Rectal smooth muscle tissue (tissue), 1 donor: ENCODE results near the gene TMEM119.
A peak's percentile ranks its signal among the peaks of the same experiment; 100 is the strongest.
"Not testable (repeated sequence)": the region's sequence is repeated elsewhere in the genome, so short reads cannot be mapped to it uniquely, and the experiment has no call there.

Experiments
- H3K27ac ChIP-seq: one replicate; pipeline ENCODE4 v1.7.0; 2013; ENCODE audit warnings: low read depth, low read length, inconsistent platforms
- H3K27me3 ChIP-seq: one replicate; pipeline ENCODE4 v1.7.0; 2013; ENCODE audit warnings: low read length; ENCODE audit not compliant: control insufficient read depth, insufficient read depth
- H3K36me3 ChIP-seq: one replicate; pipeline ENCODE4 v1.7.0; 2013; ENCODE audit warnings: low read length; ENCODE audit not compliant: control insufficient read depth, insufficient read depth
- H3K4me1 ChIP-seq: one replicate; pipeline ENCODE4 v1.7.0; 2013; ENCODE audit warnings: low read length; ENCODE audit not compliant: control insufficient read depth, insufficient read depth
- H3K4me3 ChIP-seq: one replicate; pipeline ENCODE4 v1.7.0; 2013; ENCODE audit warnings: low read length
- H3K9ac ChIP-seq: one replicate; pipeline ENCODE4 v1.7.0; 2013; ENCODE audit warnings: low read length

TMEM119 gene

GRCh38 chr12:108599948-108600701, 2.2 kb upstream of the TMEM119 start:
- no peaks in the 10 kb centered on the region for H3K36me3 ChIP-seq
- no peak overlapping the region for H3K9ac ChIP-seq
- H3K4me3 ChIP-seq, result no peak overlapping the region
- no peaks in the 10 kb centered on the region for H3K4me1 ChIP-seq
- no peak overlapping the region for H3K27ac ChIP-seq
- H3K27me3 ChIP-seq, result no peaks in the 10 kb centered on the region

- no peaks in the 10 kb centered on the region for H3K27me3 ChIP-seq
- no peak overlapping the region for H3K9ac ChIP-seq
Observed at GRCh38 chr12:108599541-108599940, 1.7 kb upstream of the TMEM119 start.

GRCh38 chr12:108598553-108599250, 818 bp upstream of the TMEM119 start:
- Histone ChIP-seq H3K4me3 (no peak overlapping the region), H3K27me3 (no peaks in the 10 kb centered on the region), H3K4me1 (no peaks in the 10 kb centered on the region), H3K9ac (no peak overlapping the region), H3K27ac (no peak overlapping the region), H3K36me3 (no peaks in the 10 kb centered on the region)

More at GRCh38 chr12:108599541-108599940, 1.7 kb upstream of the TMEM119 start:
- H3K27ac ChIP-seq, result no peak overlapping the region
- no peaks in the 10 kb centered on the region for H3K36me3 ChIP-seq
- no peaks in the 10 kb centered on the region for H3K4me1 ChIP-seq
- no peak overlapping the region for H3K4me3 ChIP-seq

GRCh38 chr12:108596854-108597558, 878 bp downstream of the TMEM119 start:
- no peaks in the 10 kb centered on the region for H3K36me3 ChIP-seq
- H3K27ac ChIP-seq, result no peak overlapping the region
- H3K9ac ChIP-seq, result no peak overlapping the region
- no peaks in the 10 kb centered on the region for H3K4me1 ChIP-seq
- H3K4me3 ChIP-seq, result peak overlapping the region; percentile 54
- no peaks in the 10 kb centered on the region for H3K27me3 ChIP-seq

GRCh38 chr12:108595711-108596647, 1.9 kb downstream of the TMEM119 start:
- no peaks in the 10 kb centered on the region for H3K4me1 ChIP-seq
- no peak overlapping the region for H3K9ac ChIP-seq
- H3K27ac ChIP-seq, result no peak overlapping the region
- H3K36me3 ChIP-seq, result no peaks in the 10 kb centered on the region
- no peaks in the 10 kb centered on the region for H3K27me3 ChIP-seq
- H3K4me3 ChIP-seq, result no peak overlapping the region

GRCh38 chr12:108594960-108595710, 2.7 kb downstream of the TMEM119 start:
- Histone ChIP-seq H3K27ac (no peak overlapping the region), H3K27me3 (no peaks in the 10 kb centered on the region), H3K36me3 (no peaks in the 10 kb centered on the region), H3K4me1 (no peaks in the 10 kb centered on the region), H3K9ac (no peak overlapping the region), H3K4me3 (no peak overlapping the region)

- no peaks in the 10 kb centered on the region for H3K27me3 ChIP-seq
- H3K4me3 ChIP-seq, result no peak overlapping the region
- no peak overlapping the region for H3K27ac ChIP-seq
- H3K36me3 ChIP-seq, result no peaks in the 10 kb centered on the region
- no peak overlapping the region for H3K9ac ChIP-seq
- no peaks in the 10 kb centered on the region for H3K4me1 ChIP-seq
Observed at GRCh38 chr12:108594323-108594903, 3.5 kb downstream of the TMEM119 start.

- no peaks in the 10 kb centered on the region for H3K4me1 ChIP-seq
- no peak overlapping the region for H3K9ac ChIP-seq
- no peak overlapping the region for H3K27ac ChIP-seq
- no peaks in the 10 kb centered on the region for H3K36me3 ChIP-seq
- H3K27me3 ChIP-seq, result no peaks in the 10 kb centered on the region
- H3K4me3 ChIP-seq, result no peak overlapping the region
Observed at GRCh38 chr12:108592033-108592909, 5.6 kb downstream of the TMEM119 start.

- Histone ChIP-seq H3K4me1 (no peaks in the 10 kb centered on the region), H3K4me3 (no peak overlapping the region), H3K27ac (no peak overlapping the region), H3K9ac (no peak overlapping the region), H3K36me3 (no peaks in the 10 kb centered on the region), H3K27me3 (no peaks in the 10 kb centered on the region)
Observed at GRCh38 chr12:108591267-108591980, 6.5 kb downstream of the TMEM119 start.

GRCh38 chr12:108590463-108590862, 7.4 kb downstream of the TMEM119 start:
- not testable (repeated sequence) for H3K36me3 ChIP-seq, H3K4me1 ChIP-seq, H3K27me3 ChIP-seq, H3K4me3 ChIP-seq, H3K27ac ChIP-seq, H3K9ac ChIP-seq
